ENCODE measurements around the gene SYAP1. TPM values are rescaled to one million over a fixed set of nuclear protein-coding genes. Genes with fewer than 3 reads are reported as not detected.

Gene SYAP1
- polyA plus RNA-seq, 1 donor from 2014 or later: 14.4 TPM

DNA sequence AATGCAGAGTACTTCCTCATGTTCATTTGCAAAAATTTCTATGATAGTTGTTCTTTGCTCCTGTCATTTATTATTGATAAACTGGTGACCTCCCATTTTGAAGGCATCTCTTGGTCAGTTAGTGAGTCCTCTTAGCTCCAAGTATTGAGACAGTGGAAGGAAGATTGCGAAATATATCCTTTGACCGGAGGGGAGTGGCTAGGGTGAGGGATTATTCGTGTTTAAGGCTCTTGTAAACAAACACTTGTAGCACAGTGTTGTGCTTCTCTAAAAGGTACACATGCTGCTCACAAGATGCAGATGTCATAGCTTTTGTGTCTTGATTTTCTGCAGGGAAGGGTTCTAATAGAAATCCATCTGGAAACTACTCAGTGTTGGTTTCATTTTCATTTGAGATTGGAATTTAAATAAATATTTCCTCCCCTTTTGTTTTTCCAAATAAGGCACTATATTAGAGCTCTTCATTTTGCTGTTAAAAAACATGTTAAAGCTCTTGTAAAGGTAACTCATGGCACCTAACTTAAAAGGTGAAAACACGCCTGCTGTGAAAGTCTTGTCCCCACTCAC is 88.6 kb downstream of the SYAP1 start:
- H3K79me2 ChIP-seq (replicated peaks; ENCODE audit: insufficient read depth, low read length): no peaks in the 10 kb centered on the region
- H3K9me3 ChIP-seq (ENCODE audit: low read length): no peaks in the 10 kb centered on the region
- H3K4me2 ChIP-seq (ENCODE audit: low read length): no peak overlapping the region
- no peaks in the 10 kb centered on the region for H3K9me2 ChIP-seq (ENCODE audit: insufficient read depth, low read length)
- TF ChIP-seq, protein P1, sequence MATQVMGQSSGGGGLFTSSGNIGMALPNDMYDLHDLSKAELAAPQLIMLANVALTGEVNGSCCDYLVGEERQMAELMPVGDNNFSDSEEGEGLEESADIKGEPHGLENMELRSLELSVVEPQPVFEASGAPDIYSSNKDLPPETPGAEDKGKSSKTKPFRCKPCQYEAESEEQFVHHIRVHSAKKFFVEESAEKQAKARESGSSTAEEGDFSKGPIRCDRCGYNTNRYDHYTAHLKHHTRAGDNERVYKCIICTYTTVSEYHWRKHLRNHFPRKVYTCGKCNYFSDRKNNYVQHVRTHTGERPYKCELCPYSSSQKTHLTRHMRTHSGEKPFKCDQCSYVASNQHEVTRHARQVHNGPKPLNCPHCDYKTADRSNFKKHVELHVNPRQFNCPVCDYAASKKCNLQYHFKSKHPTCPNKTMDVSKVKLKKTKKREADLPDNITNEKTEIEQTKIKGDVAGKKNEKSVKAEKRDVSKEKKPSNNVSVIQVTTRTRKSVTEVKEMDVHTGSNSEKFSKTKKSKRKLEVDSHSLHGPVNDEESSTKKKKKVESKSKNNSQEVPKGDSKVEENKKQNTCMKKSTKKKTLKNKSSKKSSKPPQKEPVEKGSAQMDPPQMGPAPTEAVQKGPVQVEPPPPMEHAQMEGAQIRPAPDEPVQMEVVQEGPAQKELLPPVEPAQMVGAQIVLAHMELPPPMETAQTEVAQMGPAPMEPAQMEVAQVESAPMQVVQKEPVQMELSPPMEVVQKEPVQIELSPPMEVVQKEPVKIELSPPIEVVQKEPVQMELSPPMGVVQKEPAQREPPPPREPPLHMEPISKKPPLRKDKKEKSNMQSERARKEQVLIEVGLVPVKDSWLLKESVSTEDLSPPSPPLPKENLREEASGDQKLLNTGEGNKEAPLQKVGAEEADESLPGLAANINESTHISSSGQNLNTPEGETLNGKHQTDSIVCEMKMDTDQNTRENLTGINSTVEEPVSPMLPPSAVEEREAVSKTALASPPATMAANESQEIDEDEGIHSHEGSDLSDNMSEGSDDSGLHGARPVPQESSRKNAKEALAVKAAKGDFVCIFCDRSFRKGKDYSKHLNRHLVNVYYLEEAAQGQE (IDR thresholded peaks at IDR 0.05; ENCODE audit: borderline replicate concordance): no peak
- no peak for TF ChIP-seq TAF1 (IDR thresholded peaks at IDR 0.05; ENCODE audit: low read depth)
- no peak for TF ChIP-seq EZH2 (IDR thresholded peaks at IDR 0.05; ENCODE audit: borderline replicate concordance, insufficient read depth, low read length, poor library complexity, severe bottlenecking)
- TF ChIP-seq RAD21 (conservative IDR thresholded peaks at IDR 0.05): no peak
- no peak for TF ChIP-seq SMC3 (conservative IDR thresholded peaks at IDR 0.05; ENCODE audit: poor library complexity)
- TF ChIP-seq, protein P2, sequence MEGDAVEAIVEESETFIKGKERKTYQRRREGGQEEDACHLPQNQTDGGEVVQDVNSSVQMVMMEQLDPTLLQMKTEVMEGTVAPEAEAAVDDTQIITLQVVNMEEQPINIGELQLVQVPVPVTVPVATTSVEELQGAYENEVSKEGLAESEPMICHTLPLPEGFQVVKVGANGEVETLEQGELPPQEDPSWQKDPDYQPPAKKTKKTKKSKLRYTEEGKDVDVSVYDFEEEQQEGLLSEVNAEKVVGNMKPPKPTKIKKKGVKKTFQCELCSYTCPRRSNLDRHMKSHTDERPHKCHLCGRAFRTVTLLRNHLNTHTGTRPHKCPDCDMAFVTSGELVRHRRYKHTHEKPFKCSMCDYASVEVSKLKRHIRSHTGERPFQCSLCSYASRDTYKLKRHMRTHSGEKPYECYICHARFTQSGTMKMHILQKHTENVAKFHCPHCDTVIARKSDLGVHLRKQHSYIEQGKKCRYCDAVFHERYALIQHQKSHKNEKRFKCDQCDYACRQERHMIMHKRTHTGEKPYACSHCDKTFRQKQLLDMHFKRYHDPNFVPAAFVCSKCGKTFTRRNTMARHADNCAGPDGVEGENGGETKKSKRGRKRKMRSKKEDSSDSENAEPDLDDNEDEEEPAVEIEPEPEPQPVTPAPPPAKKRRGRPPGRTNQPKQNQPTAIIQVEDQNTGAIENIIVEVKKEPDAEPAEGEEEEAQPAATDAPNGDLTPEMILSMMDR (IDR thresholded peaks at IDR 0.05; ENCODE audit: poor library complexity, severe bottlenecking): no peak
- no peak for TF ChIP-seq EP300 (conservative IDR thresholded peaks at IDR 0.05; ENCODE audit: poor library complexity, severe bottlenecking)
- TF ChIP-seq POLR2AphosphoS5 (IDR thresholded peaks at IDR 0.05): no peak
- TF ChIP-seq MXI1 (conservative IDR thresholded peaks at IDR 0.05; ENCODE audit: poor library complexity, severe bottlenecking): no peak
- no peaks in the 10 kb centered on the region for H4K20me1 ChIP-seq (ENCODE audit: insufficient read depth)
- no peak overlapping the region for H3K4me3 ChIP-seq (ENCODE audit: low read length)
- H3F3A ChIP-seq (ENCODE audit: insufficient read depth, low read length, poor library complexity, severe bottlenecking): no peaks in the 10 kb centered on the region
- H3K27ac ChIP-seq (ENCODE audit: low read length): no peak overlapping the region
- H2AFZ ChIP-seq (ENCODE audit: low read depth, low read length): no peak overlapping the region
- no peaks in the 10 kb centered on the region for H3K36me3 ChIP-seq (ENCODE audit: insufficient read depth, low read length)
- H3K27me3 ChIP-seq (ENCODE audit: insufficient read depth, low read depth, low read length): no peaks in the 10 kb centered on the region
- H3K9ac ChIP-seq (ENCODE audit: low read length): no peak overlapping the region

DNA sequence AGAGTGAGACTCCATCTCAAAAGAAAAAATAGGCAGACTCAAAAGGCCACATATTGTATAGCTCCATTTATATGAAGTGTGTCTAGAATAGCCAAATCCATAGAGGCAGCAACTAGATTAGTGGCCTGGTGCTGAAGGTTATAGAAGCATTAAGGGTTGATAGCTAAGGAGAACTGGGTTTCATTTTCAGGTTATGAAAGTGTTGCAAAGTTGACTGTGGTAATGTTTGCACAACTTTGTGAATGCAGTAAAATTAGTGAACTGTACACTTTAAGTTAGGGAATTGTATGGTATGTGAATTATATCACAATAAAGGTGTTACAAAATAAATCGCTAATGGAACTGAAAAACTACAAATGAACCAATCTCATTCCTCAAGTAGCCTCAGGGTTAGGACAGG is 95.2 kb downstream of the SYAP1 start:
- Histone ChIP-seq H3K9me2 (ENCODE audit: insufficient read depth, low read length) (no peaks in the 10 kb centered on the region), H3K79me2 (replicated peaks; ENCODE audit: insufficient read depth, low read length) (no peaks in the 10 kb centered on the region), H3K36me3 (ENCODE audit: insufficient read depth, low read length) (no peaks in the 10 kb centered on the region), H3K9me3 (ENCODE audit: low read length) (no peaks in the 10 kb centered on the region), H2AFZ (ENCODE audit: low read depth, low read length) (no peak overlapping the region), H3K9ac (ENCODE audit: low read length) (no peak overlapping the region), H3K27me3 (ENCODE audit: insufficient read depth, low read depth, low read length) (no peaks in the 10 kb centered on the region), H3K27ac (ENCODE audit: low read length) (no peak overlapping the region), H3K4me3 (ENCODE audit: low read length) (no peak overlapping the region), H4K20me1 (ENCODE audit: insufficient read depth) (no peaks in the 10 kb centered on the region), H3K4me2 (ENCODE audit: low read length) (no peak overlapping the region), H3F3A (ENCODE audit: insufficient read depth, low read length, poor library complexity, severe bottlenecking) (no peaks in the 10 kb centered on the region)
- TF ChIP-seq, protein P1 (IDR thresholded peaks at IDR 0.05; ENCODE audit: borderline replicate concordance): no peak

Small RNAs within 50 kb of the gene (small RNA-seq; reads per million reads assigned to genes)
- gene RNU7-56P (0 reads per million in 3 experiments), gene RPL12P49 (0 to 0.03 (median 0) reads per million in 3 experiments)

Other genes with a start within 250 kb of the SYAP1 start
- not detected in 2 replicates for gene S100G, start 69.5 kb upstream of the SYAP1 start, polyA plus RNA-seq
- gene CTPS2, start 6.9 kb upstream of the SYAP1 start, polyA plus RNA-seq: 17.1 and 18.9 TPM in 2 replicates
- 20.4 and 24.2 TPM in 2 replicates for gene TXLNG, start 66.9 kb downstream of the SYAP1 start, polyA plus RNA-seq
- 197 and 204 TPM in 2 replicates for gene RBBP7, start 150.8 kb downstream of the SYAP1 start, polyA plus RNA-seq
- gene REPS2, start 227.0 kb downstream of the SYAP1 start, polyA plus RNA-seq: 14.4 and 15.1 TPM in 2 replicates